T-cell (primary cell): ENCODE results near the gene RASSF4. TPM values are rescaled to one million over a fixed set of nuclear protein-coding genes. Genes with fewer than 3 reads are reported as not detected.

ENCODE experiments used
- ATAC-seq, 4 experiments: fragments of 200-7000 bp in 3 of 4; fragments of 150-1000 bp in 1 of 4; cut with Tn5 transposase; replicated peaks in 1 of 4; 1 replicate in 3 of 4; 2 replicates in 1 of 4; pipeline ENCODE4 v1.10.0; 2021; ENCODE audit warnings: moderate library complexity in 3 of 4, mild to moderate bottlenecking in 2 of 4, moderate number of reproducible peaks in 1 of 4
- CTCF ChIA-PET, 2 donors: fragments of 300-600 bp; sonication (Branson Sonifier 250); formaldehyde crosslinking; loops; one replicate each; lab custom pipeline; 2022; ENCODE audit warnings: antibody characterized with exemption in 2 of 2; lab: Charles Lee
- POLR2A ChIA-PET, 2 donors: fragments of 300-600 bp; sonication (Branson Sonifier 250); formaldehyde crosslinking; loops; one replicate each; lab custom pipeline; 2022; ENCODE audit warnings: antibody characterized with exemption in 2 of 2; lab: Charles Lee
- DNase-seq, 35 experiments: peaks; one replicate each; pipeline versions ENCODE4 v3.0.0 to v3.0.0-alpha.2; 2013 to 2023
- H3K27ac ChIP-seq: one replicate; pipeline ENCODE4 v1.5.1; 2013; ENCODE audit warnings: low read length
- H3K27me3 ChIP-seq, 2 experiments: replicated peaks in 1 of 2; 1 replicate in 1 of 2; 2 replicates in 1 of 2; pipeline versions ENCODE4 v1.6.1 to v1.7.0; 2013; ENCODE audit warnings: low read length in 1 of 2, mixed read lengths in 1 of 2; ENCODE audit not compliant: control insufficient read depth in 2 of 2, insufficient read depth in 2 of 2; ENCODE audit errors: extremely low read depth in 1 of 2
- H3K36me3 ChIP-seq, 2 donors: 1 replicate in 1 of 2; 2 replicates in 1 of 2; pipeline versions ENCODE4 v1.6.1 to v1.7.0; 2013; ENCODE audit warnings: low read length in 1 of 2; ENCODE audit not compliant: control insufficient read depth in 2 of 2, insufficient read depth in 1 of 2; ENCODE audit errors: extremely low read depth in 1 of 2
- H3K4me1 ChIP-seq, 2 experiments: 1 replicate in 1 of 2; 2 replicates in 1 of 2; pipeline versions ENCODE4 v1.6.1 to v1.7.0; 2013; ENCODE audit warnings: low read length in 2 of 2, mixed read lengths in 1 of 2; ENCODE audit not compliant: insufficient read depth in 2 of 2, control insufficient read depth in 1 of 2; ENCODE audit errors: extremely low read depth in 1 of 2
- H3K4me3 ChIP-seq, 2 donors: 1 replicate in 1 of 2; 2 replicates in 1 of 2; pipeline versions ENCODE4 v1.5.1 to v1.7.0; 2013; ENCODE audit warnings: mild to moderate bottlenecking in 2 of 2, low read length in 1 of 2, moderate library complexity in 1 of 2; ENCODE audit not compliant: control insufficient read depth in 1 of 2; ENCODE audit errors: extremely low read depth in 1 of 2
- H3K9me3 ChIP-seq: 2 replicates; pipeline ENCODE4 v1.7.0; 2013
- H3K27ac Mint-ChIP-seq, 2 donors: one replicate each; pipeline ENCODE4 v1.8.0; 2020 to 2021; ENCODE audit warnings: mild to moderate bottlenecking in 2 of 2, mixed read lengths in 2 of 2
- H3K27me3 Mint-ChIP-seq, 2 donors: one replicate each; pipeline ENCODE4 v1.8.0; 2021 to 2022; ENCODE audit warnings: mixed read lengths in 2 of 2
- H3K36me3 Mint-ChIP-seq: one replicate; pipeline ENCODE4 v1.8.0; 2021; ENCODE audit warnings: mixed read lengths
- H3K4me1 Mint-ChIP-seq, 3 donors: one replicate each; pipeline ENCODE4 v1.8.0; 2020 to 2022; ENCODE audit warnings: mixed read lengths in 3 of 3, mild to moderate bottlenecking in 1 of 3
- H3K4me3 Mint-ChIP-seq, 3 donors: one replicate each; pipeline ENCODE4 v1.8.0; 2020 to 2022; ENCODE audit warnings: mild to moderate bottlenecking in 3 of 3, mixed read lengths in 3 of 3, moderate library complexity in 3 of 3
- H3K9me3 Mint-ChIP-seq, 3 donors: one replicate each; pipeline ENCODE4 v1.8.0; 2020 to 2022; ENCODE audit warnings: mixed read lengths in 3 of 3
- WGBS: methylation state at CpG from one replicate; pipeline ENCODE4 v1.1.5; 2013; ENCODE audit warnings: missing lambda C conversion rate; ENCODE audit not compliant: insufficient coverage; 5-methylcytosine and 5-hydroxymethylcytosine counted together
- total RNA-seq, 35 experiments: library from RNA in 6 of 35; stranded (reverse) in 6 of 35; fragments of 120-200 nt in 1 of 35; gene quantifications; one replicate each; pipeline versions ENCODE4 v1.2.1 to v1.2.4 and lab custom pipeline; 2013 to 2026

The RASSF4 gene
- total RNA-seq, 5 donors from 2014 or later (not counting 1 experiment from before 2014, with no cell fraction given): 0.55 to 2.8 (median 1.7) TPM

GRCh38 chr10:44995914-44996669 lies 36.5 kb downstream of the RASSF4 start:
- Mint-ChIP-seq H3K36me3 (no peaks in the 10 kb centered on the region), H3K27ac (peak overlapping the region; percentile 46 to 67), H3K9me3 (no peaks in the 10 kb centered on the region), H3K4me1 (peaks cover 27 to 34% (median 32%) of the 10 kb centered on the region in 3 donors), H3K4me3 (no peak overlapping the region), H3K27me3 (no peaks in the 10 kb centered on the region)
- Histone ChIP-seq H3K27ac (peak overlapping the region; percentile 22), H3K9me3 (no peaks in the 10 kb centered on the region), H3K4me1 (peaks cover 13 to 32% of the 10 kb centered on the region in 2 experiments), H3K4me3 (no peak overlapping the region), H3K36me3 (no peaks in the 10 kb centered on the region), H3K27me3 (no peaks in the 10 kb centered on the region)
- no peak for ATAC-seq
- ChIA-PET POLR2A (no interaction called here), CTCF (interaction anchor here (0.6 to 1.4 kb wide), 3 partner anchors 19 to 37 kb away, joined by 3 read pairs; no protein-coding TSS in a partner anchor)
- no peak for DNase-seq
- WGBS: 62% methylated on average over 8 of the region's 9 CpGs

GRCh38 chr10:44997105-44997748 lies 37.6 kb downstream of the RASSF4 start:
- ChIA-PET POLR2A (no interaction called here), CTCF (interaction anchor here in 1 of 2 donors (0.6 kb wide), 1 partner anchor 572 kb away, joined by 6 read pairs; no protein-coding TSS in a partner anchor)
- Histone ChIP-seq H3K27ac (no peak overlapping the region), H3K4me1 (peaks cover 22 to 36% of the 10 kb centered on the region in 2 experiments), H3K27me3 (no peaks in the 10 kb centered on the region), H3K9me3 (no peaks in the 10 kb centered on the region), H3K4me3 (no peak overlapping the region), H3K36me3 (no peaks in the 10 kb centered on the region)
- H3K27ac Mint-ChIP-seq: no peak overlapping the region
- no peaks in the 10 kb centered on the region for H3K27me3 Mint-ChIP-seq
- DNase-seq: no peak
- ATAC-seq: no peak
- H3K9me3 Mint-ChIP-seq: peaks cover 0 to under 1% (median 0%) of the 10 kb centered on the region in 3 donors
- no peaks in the 10 kb centered on the region for H3K36me3 Mint-ChIP-seq
- WGBS: no CpG with 5 or more reads among the region's 6 CpGs
- H3K4me3 Mint-ChIP-seq: no peak overlapping the region
- H3K4me1 Mint-ChIP-seq: peaks cover 35 to 42% (median 41%) of the 10 kb centered on the region in 3 donors

GRCh38 chr10:44998146-44998631 lies 38.6 kb downstream of the RASSF4 start:
- ATAC-seq (no peak), DNase-seq (no peak)
- Mint-ChIP-seq H3K27me3 (no peaks in the 10 kb centered on the region), H3K9me3 (peaks cover 0 to 9% (median 0%) of the 10 kb centered on the region in 3 donors), H3K4me3 (no peak overlapping the region), H3K27ac (no peak overlapping the region), H3K36me3 (peaks cover 7% of the 10 kb centered on the region), H3K4me1 (peaks cover 42 to 50% (median 45%) of the 10 kb centered on the region in 3 donors)
- no peak overlapping the region for H3K4me3 ChIP-seq
- POLR2A ChIA-PET: no interaction called here
- H3K27ac ChIP-seq: no peak overlapping the region
- no peaks in the 10 kb centered on the region for H3K9me3 ChIP-seq
- CTCF ChIA-PET: no interaction called here
- WGBS: 80% methylated on average over 2 of the region's 6 CpGs
- H3K36me3 ChIP-seq: peaks cover 0 to 1% of the 10 kb centered on the region in 2 donors
- H3K27me3 ChIP-seq: no peaks in the 10 kb centered on the region
- peaks cover 22 to 36% of the 10 kb centered on the region in 2 experiments for H3K4me1 ChIP-seq

- H3K36me3 Mint-ChIP-seq: peaks cover 28% of the 10 kb centered on the region
- no peaks in the 10 kb centered on the region for H3K27me3 Mint-ChIP-seq
- DNase-seq: no peak
- H3K4me3 ChIP-seq: peak overlapping the region; percentile 60 to 77
- H3K4me1 ChIP-seq: peaks cover 21 to 26% of the 10 kb centered on the region in 2 experiments
- peaks cover 0 to 23% (median 3%) of the 10 kb centered on the region in 3 donors for H3K9me3 Mint-ChIP-seq
- peak in 2 of 4 experiments; percentile 2 for ATAC-seq
- H3K9me3 ChIP-seq: peaks cover 3% of the 10 kb centered on the region
- CTCF ChIA-PET: interaction anchor here in 1 of 2 donors (1.5 kb wide), 1 partner anchor 27 kb away, joined by 3 read pairs; no protein-coding TSS in a partner anchor
- H3K36me3 ChIP-seq: peaks cover 5 to 8% of the 10 kb centered on the region in 2 donors
- H3K27ac Mint-ChIP-seq: peak overlapping the region; percentile 83 to 93
- no peaks in the 10 kb centered on the region for H3K27me3 ChIP-seq
- H3K4me1 Mint-ChIP-seq: peaks cover 38 to 50% (median 42%) of the 10 kb centered on the region in 3 donors
- H3K27ac ChIP-seq: peak overlapping the region; percentile 38
- peak overlapping the region; percentile 74 to 86 (median 83) for H3K4me3 Mint-ChIP-seq
- POLR2A ChIA-PET: interaction anchor here in 1 of 2 donors (0.6 kb wide), 1 partner anchor 672 kb away, joined by 3 read pairs; no protein-coding TSS in a partner anchor
- WGBS: 69% methylated on average over 10 of the region's 12 CpGs
These were observed 40.6 kb downstream of the RASSF4 start for GRCh38 chr10:45000138-45000751.

GRCh38 chr10:45000752-45001380 lies 41.3 kb downstream of the RASSF4 start, which contains the start of gene ZNF22:
Gene ZNF22 (plus strand): TSS chr10:45000923. CDS start chr10:45003369, 2,446 bp downstream.
- Histone ChIP-seq H3K36me3 (peaks cover 5 to 8% of the 10 kb centered on the region in 2 donors), H3K4me3 (peak within 1 kb of the TSS; percentile 60 to 77), H3K4me1 (peaks cover 15 to 20% of the 10 kb centered on the region in 2 experiments), H3K27me3 (no peaks in the 10 kb centered on the region), H3K9me3 (peaks cover 3% of the 10 kb centered on the region), H3K27ac (peak within 1 kb of the TSS; percentile 68)
- Mint-ChIP-seq H3K9me3 (peaks cover 0 to 23% (median 3%) of the 10 kb centered on the region in 3 donors), H3K36me3 (peaks cover 33% of the 10 kb centered on the region), H3K27me3 (no peaks in the 10 kb centered on the region), H3K27ac (peak within 1 kb of the TSS; percentile 83 to 93), H3K4me1 (peaks cover 32 to 43% (median 35%) of the 10 kb centered on the region in 3 donors), H3K4me3 (peak within 1 kb of the TSS; percentile 74 to 90 (median 83))
- WGBS: under 1% methylated on average over 73 of the region's 79 CpGs
- peak; percentile 86 to 90 (median 88) for ATAC-seq
- POLR2A ChIA-PET: no interaction called here
- CTCF ChIA-PET: interaction anchor here in 1 of 2 donors (0.5 kb wide), 1 partner anchor 234 kb away, joined by 3 read pairs; no protein-coding TSS in a partner anchor
- DNase-seq: peak; percentile 27 to 79 (median 62)
